Measurements from ENCODE around the gene WHAMM.
"Not testable (repeated sequence)": the region's sequence is repeated elsewhere in the genome, so short reads cannot be mapped to it uniquely, and the experiment has no call there.

WHAMM gene

GRCh38 chr15:82856397-82857170, 47.2 kb downstream of the WHAMM start:
- Mint-ChIP-seq H3K4me3 (no peak overlapping the region), H3K4me1 (peaks cover 6% of the 10 kb centered on the region)

DNA sequence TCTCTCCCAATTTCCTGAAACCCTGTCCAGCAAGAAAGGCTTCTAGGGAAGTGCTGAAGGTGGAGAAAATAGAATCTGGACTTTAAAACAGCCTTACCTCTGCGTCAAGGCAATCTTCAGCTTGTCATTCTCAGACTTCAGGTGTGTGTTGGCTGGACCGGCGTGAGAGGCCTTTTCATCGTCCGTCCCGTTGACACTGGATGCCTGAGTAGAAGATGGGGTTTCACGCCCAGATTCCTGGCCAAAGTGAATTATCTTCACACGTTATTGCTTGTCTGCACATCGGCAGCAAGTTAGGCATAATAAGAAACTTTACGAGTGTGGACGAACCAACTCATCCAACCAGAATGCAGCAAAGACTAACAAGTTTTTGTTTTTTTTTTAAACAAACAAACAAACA, 49.5 kb downstream of the WHAMM start:
- Mint-ChIP-seq H3K27ac (no peak overlapping the region), H3K36me3 (ENCODE audit: low read depth) (no peaks in the 10 kb centered on the region), H3K4me3 (no peak overlapping the region), H3K27me3 (ENCODE audit: low read depth) (no peaks in the 10 kb centered on the region), H3K9me3 (no peaks in the 10 kb centered on the region), H3K4me1 (no peaks in the 10 kb centered on the region)
- TF ChIP-seq CTCF (IDR thresholded peaks at IDR 0.05; ENCODE audit: unreplicated experiment in 3 of 3): no peak

More at GRCh38 chr15:82856397-82857170, 47.2 kb downstream of the WHAMM start:
- TF ChIP-seq CTCF (IDR thresholded peaks at IDR 0.05; ENCODE audit: unreplicated experiment in 3 of 3): no peak
- Mint-ChIP-seq H3K27me3 (ENCODE audit: low read depth) (no peaks in the 10 kb centered on the region), H3K27ac (no peak overlapping the region), H3K36me3 (ENCODE audit: low read depth) (no peaks in the 10 kb centered on the region), H3K9me3 (no peaks in the 10 kb centered on the region)

DNA sequence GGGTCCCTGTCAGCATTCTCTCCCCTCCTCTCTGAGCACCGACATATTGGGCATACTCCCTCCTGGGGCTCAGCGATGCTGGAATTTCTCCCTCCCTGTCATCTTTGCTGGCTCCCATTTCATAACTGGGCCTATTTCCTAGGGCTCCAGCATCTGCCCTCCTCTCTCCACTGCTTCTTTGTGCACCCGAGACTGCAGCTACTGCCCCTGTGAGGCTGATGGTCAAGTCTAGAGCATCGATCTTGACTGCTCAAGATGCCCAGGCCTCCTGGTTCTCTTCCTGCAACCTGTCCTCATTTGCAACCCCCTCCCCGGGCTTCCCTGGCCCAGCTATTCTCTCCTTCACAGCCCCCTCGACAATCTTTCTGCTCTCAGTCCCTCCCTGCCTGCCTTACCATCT, 53.5 kb downstream of the WHAMM start:
- TF ChIP-seq CTCF (IDR thresholded peaks at IDR 0.05; ENCODE audit: unreplicated experiment in 3 of 3): no peak
- Mint-ChIP-seq H3K4me1 (no peaks in the 10 kb centered on the region), H3K4me3 (no peak overlapping the region), H3K9me3 (no peaks in the 10 kb centered on the region), H3K36me3 (ENCODE audit: low read depth) (no peaks in the 10 kb centered on the region), H3K27me3 (ENCODE audit: low read depth) (no peaks in the 10 kb centered on the region), H3K27ac (no peak overlapping the region)

- H3K9me3 Mint-ChIP-seq: no peaks in the 10 kb centered on the region
- no peak overlapping the region for H3K27ac Mint-ChIP-seq
- no peaks in the 10 kb centered on the region for H3K27me3 Mint-ChIP-seq (ENCODE audit: low read depth)
- no peaks in the 10 kb centered on the region for H3K4me1 Mint-ChIP-seq
- no peaks in the 10 kb centered on the region for H3K36me3 Mint-ChIP-seq (ENCODE audit: low read depth)
- H3K4me3 Mint-ChIP-seq: no peak overlapping the region
- no peak for TF ChIP-seq CTCF (IDR thresholded peaks at IDR 0.05; ENCODE audit: unreplicated experiment in 3 of 3)
Observed at GRCh38 chr15:82864967-82865366, 55.5 kb downstream of the WHAMM start.

DNA sequence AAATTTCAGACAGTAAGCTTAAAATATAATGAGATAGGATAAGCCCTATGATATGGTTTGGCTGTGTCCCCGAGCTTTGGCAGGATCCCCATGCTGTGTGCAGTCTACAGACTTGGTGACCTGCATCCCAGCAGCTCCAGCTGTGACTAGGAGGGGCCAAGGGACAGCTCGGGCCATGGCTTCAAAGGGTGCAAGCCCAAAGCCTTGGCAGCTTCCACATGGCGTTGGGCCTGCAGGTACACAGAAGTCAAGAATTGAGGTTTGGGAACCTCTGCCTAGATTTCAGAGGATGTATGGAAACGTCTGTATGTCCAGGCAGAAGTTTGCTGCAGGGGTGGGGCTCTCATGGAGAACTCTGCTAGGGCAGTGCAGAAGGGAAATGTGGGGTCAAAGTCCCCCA, 56.2 kb downstream of the WHAMM start:
- not testable (repeated sequence) for H3K27ac Mint-ChIP-seq; H3K4me1 Mint-ChIP-seq; H3K9me3 Mint-ChIP-seq; H3K36me3 Mint-ChIP-seq (ENCODE audit: low read depth); H3K4me3 Mint-ChIP-seq; H3K27me3 Mint-ChIP-seq (ENCODE audit: low read depth)

- not testable (repeated sequence) for H3K4me1 Mint-ChIP-seq; H3K4me3 Mint-ChIP-seq; H3K27me3 Mint-ChIP-seq (ENCODE audit: low read depth); H3K27ac Mint-ChIP-seq; H3K36me3 Mint-ChIP-seq (ENCODE audit: low read depth); H3K9me3 Mint-ChIP-seq
Observed at GRCh38 chr15:82865981-82866380, 56.6 kb downstream of the WHAMM start.

- H3K4me1 Mint-ChIP-seq: no peaks in the 10 kb centered on the region
- TF ChIP-seq CTCF (IDR thresholded peaks at IDR 0.05; ENCODE audit: unreplicated experiment in 3 of 3): no peak
- H3K9me3 Mint-ChIP-seq: no peaks in the 10 kb centered on the region
- H3K4me3 Mint-ChIP-seq: no peak overlapping the region
- H3K27ac Mint-ChIP-seq: no peak overlapping the region
- H3K36me3 Mint-ChIP-seq (ENCODE audit: low read depth): peaks cover 28% of the 10 kb centered on the region
- no peaks in the 10 kb centered on the region for H3K27me3 Mint-ChIP-seq (ENCODE audit: low read depth)
Observed at GRCh38 chr15:82870727-82871320, 61.4 kb downstream of the WHAMM start.
